ENCODE results near the gene SOX11. TPM values are rescaled to one million over a fixed set of nuclear protein-coding genes. Genes with fewer than 3 reads are reported as not detected.

SOX11 gene
- total and polyA plus RNA-seq, 7 donors = under 0.01 to 3.6 (median 2.7) TPM; not detected in 1

DNA sequence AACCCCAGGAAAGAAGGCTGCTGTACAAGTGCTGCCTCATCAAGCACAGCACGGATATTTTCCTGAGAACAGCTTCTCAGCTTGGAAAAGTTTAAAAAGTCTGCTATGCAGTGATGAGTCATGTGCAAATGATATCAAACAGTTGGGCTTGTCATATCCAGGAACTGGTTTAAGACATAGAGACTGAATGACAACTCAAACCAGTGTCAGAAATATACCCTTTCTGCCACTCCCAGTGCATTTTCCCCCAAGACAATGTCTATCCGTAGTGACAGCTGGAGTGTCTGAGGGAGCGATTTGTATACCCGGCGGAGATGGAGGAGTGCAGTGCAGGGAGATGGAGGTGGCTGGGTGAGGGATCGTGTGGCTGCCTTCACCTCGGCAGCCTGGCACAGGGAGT is 28.2 kb downstream of the SOX11 start:
- Histone ChIP-seq H3K27me3 (peaks cover 0 to 8% (median 0%) of the 10 kb centered on the region in 3 donors), H3K36me3 (no peaks in the 10 kb centered on the region), H3K9me3 (peaks cover 0 to 8% (median 0%) of the 10 kb centered on the region in 4 donors), H3K27ac (no peak overlapping the region), H3K4me1 (no peaks in the 10 kb centered on the region), H3K4me3 (no peak overlapping the region)
- TF ChIP-seq POLR2AphosphoS5 (IDR thresholded peaks at IDR 0.05) (no peak), EP300 (IDR thresholded peaks at IDR 0.05) (no peak)
- TF ChIP-seq, protein P1, sequence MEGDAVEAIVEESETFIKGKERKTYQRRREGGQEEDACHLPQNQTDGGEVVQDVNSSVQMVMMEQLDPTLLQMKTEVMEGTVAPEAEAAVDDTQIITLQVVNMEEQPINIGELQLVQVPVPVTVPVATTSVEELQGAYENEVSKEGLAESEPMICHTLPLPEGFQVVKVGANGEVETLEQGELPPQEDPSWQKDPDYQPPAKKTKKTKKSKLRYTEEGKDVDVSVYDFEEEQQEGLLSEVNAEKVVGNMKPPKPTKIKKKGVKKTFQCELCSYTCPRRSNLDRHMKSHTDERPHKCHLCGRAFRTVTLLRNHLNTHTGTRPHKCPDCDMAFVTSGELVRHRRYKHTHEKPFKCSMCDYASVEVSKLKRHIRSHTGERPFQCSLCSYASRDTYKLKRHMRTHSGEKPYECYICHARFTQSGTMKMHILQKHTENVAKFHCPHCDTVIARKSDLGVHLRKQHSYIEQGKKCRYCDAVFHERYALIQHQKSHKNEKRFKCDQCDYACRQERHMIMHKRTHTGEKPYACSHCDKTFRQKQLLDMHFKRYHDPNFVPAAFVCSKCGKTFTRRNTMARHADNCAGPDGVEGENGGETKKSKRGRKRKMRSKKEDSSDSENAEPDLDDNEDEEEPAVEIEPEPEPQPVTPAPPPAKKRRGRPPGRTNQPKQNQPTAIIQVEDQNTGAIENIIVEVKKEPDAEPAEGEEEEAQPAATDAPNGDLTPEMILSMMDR (IDR thresholded peaks at IDR 0.05) = no peak
- DNase-seq = no peak
- WGBS, 2 donors = 41 to 62% methylated on average over 7 of the region's 7 CpGs
- intact Hi-C loops (cut with DNase I) = no loop called here

DNA sequence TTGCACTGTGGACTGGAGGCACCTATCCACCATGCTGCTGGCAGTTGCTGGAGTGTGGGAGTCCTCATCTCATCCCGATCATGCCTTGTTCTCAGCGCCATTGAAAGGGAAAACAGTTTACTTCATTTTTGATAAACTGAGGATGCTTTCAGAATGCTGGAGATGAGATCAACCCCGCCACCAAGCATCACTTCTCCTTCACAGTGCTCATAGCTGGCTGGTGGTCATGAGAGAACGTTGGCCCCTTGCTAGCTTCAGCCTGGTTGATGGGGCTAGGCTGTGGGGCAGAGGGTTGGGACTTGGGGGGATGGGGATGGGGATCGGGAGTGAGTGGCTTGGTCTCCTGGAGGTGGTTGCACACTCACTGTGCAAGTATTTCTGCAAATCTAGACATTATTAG is 30.1 kb downstream of the SOX11 start:
- peaks cover 0 to 8% (median 0%) of the 10 kb centered on the region in 4 donors for H3K9me3 ChIP-seq
- no peak overlapping the region for H3K27ac ChIP-seq
- H3K4me1 ChIP-seq = no peaks in the 10 kb centered on the region
- H3K36me3 ChIP-seq = no peaks in the 10 kb centered on the region
- 78 to 88% methylated on average over 5 of the region's 5 CpGs for WGBS, 2 donors
- TF ChIP-seq EP300 (IDR thresholded peaks at IDR 0.05) (no peak), POLR2A (IDR thresholded peaks at IDR 0.05) (no peak), POLR2AphosphoS5 (IDR thresholded peaks at IDR 0.05) (no peak)
- TF ChIP-seq, protein P1 (IDR thresholded peaks at IDR 0.05) = no peak
- H3K4me3 ChIP-seq = no peak overlapping the region
- DNase-seq = no peak
- intact Hi-C loops (cut with DNase I) = no loop called here
- peaks cover 0 to 8% (median 0%) of the 10 kb centered on the region in 3 donors for H3K27me3 ChIP-seq

DNA sequence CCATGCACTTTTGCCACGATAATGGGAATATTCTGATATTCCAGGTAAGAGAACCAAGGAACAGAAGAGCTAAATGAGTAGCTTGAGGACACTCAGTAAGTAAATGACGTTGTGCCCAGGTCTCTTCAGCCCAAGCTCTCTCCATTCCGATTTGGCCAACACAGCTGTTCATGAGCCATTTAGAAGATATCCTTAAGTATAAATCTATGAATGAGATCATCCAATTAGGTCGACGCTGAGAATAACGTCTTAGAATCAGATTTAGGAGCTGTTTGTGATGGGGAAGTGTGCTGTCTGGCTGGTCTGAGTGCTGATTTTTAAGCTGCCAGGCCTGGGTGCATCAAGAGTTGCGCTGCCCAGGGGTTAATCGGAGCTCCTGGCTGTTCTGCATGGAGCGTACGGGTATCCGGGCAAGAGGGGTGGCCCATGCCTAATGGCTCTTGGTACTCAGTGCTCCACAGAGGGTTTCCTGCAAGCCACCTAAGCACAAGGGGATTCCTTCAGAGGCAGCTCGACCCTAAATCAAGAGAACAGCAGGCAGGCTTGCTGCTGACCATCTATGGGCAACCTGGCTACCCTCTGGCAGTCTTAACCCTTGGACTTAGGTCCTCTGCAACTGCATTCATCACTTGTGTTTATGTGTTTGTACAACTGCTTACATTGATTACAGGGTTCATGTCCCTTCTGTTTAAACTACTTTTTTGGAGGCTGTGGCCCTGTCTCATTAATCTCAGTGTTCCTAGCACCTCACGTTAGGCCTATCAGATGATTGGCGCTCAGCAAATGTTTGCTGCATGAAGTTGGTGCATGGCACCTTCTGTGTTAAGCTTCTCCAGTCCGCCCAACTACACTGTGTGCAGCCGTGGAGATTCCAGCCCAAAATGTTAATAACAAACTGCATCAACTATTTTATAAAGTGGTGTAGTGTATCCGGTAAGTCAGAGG is 31.9 kb downstream of the SOX11 start:
- WGBS, 2 donors = 76 to 80% methylated on average over 17 of the region's 17 CpGs

DNA sequence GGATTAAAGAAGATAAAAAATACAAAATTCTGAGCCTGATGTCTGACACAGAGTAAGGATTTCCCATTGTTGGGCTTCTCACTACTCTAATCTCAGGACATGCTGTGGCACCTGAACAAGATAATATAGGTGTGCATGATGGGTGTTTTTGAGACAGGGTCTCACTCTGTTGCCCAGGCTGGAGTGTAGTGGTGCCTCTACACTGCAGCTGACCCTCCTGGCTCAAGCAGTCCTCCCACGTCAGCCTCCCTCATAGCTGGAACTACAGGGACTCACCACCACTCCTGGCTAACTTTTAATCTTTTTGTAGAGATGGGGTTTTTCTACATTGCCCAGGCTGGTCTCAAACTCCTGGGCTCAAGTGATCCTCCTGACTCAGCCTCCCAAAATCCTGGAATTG is 32.9 kb downstream of the SOX11 start:
- Histone ChIP-seq H3K36me3 (no peaks in the 10 kb centered on the region), H3K9me3 (peaks cover 0 to 3% (median 0%) of the 10 kb centered on the region in 4 donors), H3K4me1 (no peaks in the 10 kb centered on the region), H3K27ac (no peak overlapping the region), H3K27me3 (no peaks in the 10 kb centered on the region), H3K4me3 (no peak overlapping the region)
- WGBS, 2 donors = 88 to 94% methylated on average over 1 of the region's 1 CpG
- intact Hi-C loops (cut with DNase I) = no loop called here
- no peak for DNase-seq
- TF ChIP-seq EP300 (IDR thresholded peaks at IDR 0.05) = no peak
- TF ChIP-seq POLR2AphosphoS5 (IDR thresholded peaks at IDR 0.05) = no peak
- no peak for TF ChIP-seq POLR2A (IDR thresholded peaks at IDR 0.05)

More for the DNA sequence above, 31.9 kb downstream of the SOX11 start:
- no peak for TF ChIP-seq EP300 (IDR thresholded peaks at IDR 0.05)
- TF ChIP-seq POLR2A (IDR thresholded peaks at IDR 0.05) = no peak
- TF ChIP-seq POLR2AphosphoS5 (IDR thresholded peaks at IDR 0.05) = no peak
- TF ChIP-seq, protein P1 (IDR thresholded peaks at IDR 0.05) = no peak
- Histone ChIP-seq H3K36me3 (no peaks in the 10 kb centered on the region), H3K4me1 (no peaks in the 10 kb centered on the region), H3K4me3 (no peak overlapping the region), H3K27ac (no peak overlapping the region), H3K9me3 (peaks cover 0 to 6% (median 0%) of the 10 kb centered on the region in 4 donors), H3K27me3 (no peaks in the 10 kb centered on the region)
- no peak for DNase-seq
- intact Hi-C loops (cut with DNase I) = no loop called here

DNA sequence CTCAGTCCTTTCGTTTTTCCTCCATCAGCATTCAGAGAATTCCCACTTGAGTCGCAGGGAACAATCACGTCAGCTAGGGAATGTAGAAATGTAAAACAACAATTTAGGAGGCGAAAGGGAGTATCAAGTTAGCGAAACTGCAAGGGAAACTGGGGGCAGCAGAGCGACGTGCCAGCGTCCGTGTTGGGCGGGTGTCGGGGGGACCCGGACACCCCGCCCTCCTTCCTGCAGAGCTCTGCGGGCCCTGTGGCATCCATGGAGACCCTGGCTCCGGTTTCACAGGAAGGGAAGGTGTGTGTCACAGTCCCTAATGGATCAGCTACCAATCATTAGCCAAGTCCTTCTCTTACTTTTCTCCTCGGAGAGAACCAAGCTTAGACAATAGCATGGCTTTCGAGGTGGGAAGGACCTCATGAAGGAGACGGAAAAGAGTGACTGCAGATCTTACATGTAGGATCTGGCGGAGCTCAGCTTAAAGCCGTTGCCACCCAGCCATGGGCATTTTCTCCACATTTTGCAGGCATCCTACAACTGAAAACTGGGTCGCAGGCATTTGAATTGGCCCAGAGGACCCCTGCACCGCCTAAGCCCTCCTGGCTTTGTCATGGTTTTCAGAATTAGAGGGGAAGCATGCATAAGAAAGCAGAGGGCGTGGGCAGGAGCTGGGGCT is 33.7 kb downstream of the SOX11 start:
- intact Hi-C loops (cut with DNase I) = no loop called here
- TF ChIP-seq, protein P1 (IDR thresholded peaks at IDR 0.05) = no peak
- TF ChIP-seq POLR2A (IDR thresholded peaks at IDR 0.05) = no peak
- peak overlapping the region in 2 of 4 donors; percentile 22 to 23 for H3K4me3 ChIP-seq
- no peaks in the 10 kb centered on the region for H3K4me1 ChIP-seq
- no peaks in the 10 kb centered on the region for H3K9me3 ChIP-seq
- no peak for DNase-seq
- no peaks in the 10 kb centered on the region for H3K27me3 ChIP-seq
- no peak overlapping the region for H3K27ac ChIP-seq
- 26 to 39% methylated on average over 23 of the region's 23 CpGs for WGBS, 2 donors
- H3K36me3 ChIP-seq = no peaks in the 10 kb centered on the region
